TTC549 (cell line): ENCODE measurements around the gene GSTT4.
"Not testable (repeated sequence)": the region's sequence is repeated elsewhere in the genome, so short reads cannot be mapped to it uniquely, and the experiment has no call there.

Experiments
- FAIRE-seq: peaks from 2 replicates; lab custom pipeline; 2012; peaks lifted over from hg19 to GRCh38; lab: Jason Lieb, UNC

Gene GSTT4

GRCh38 chr22:23952794-23953405, 52.4 kb downstream of the GSTT4 start:
- not testable (repeated sequence) for FAIRE-seq

DNA sequence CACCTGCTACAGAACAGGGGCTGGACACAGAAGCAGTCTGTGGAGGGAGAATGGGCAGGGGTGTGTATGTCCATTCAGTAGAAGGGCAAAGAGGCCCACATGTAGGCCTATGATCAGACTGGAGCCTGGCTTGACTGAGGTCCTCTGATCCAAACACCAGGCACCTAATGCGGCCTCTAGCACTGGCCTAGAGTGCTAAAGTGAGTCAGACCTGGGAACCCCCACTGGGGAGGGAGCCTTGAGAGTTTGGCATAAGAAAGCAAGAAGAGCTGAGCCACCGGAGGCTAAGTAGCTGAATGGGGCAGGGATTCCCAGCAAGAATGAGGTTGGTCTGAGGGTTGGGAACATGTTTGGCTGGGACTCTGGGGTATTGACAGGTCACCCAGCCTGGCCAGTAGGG, 53.9 kb downstream of the GSTT4 start:
- not testable (repeated sequence) for FAIRE-seq

- FAIRE-seq = not testable (repeated sequence)
Measured at GRCh38 chr22:23949764-23950163, 55.5 kb downstream of the GSTT4 start.
